ENCODE data around the gene STK32C.

Gene STK32C

DNA sequence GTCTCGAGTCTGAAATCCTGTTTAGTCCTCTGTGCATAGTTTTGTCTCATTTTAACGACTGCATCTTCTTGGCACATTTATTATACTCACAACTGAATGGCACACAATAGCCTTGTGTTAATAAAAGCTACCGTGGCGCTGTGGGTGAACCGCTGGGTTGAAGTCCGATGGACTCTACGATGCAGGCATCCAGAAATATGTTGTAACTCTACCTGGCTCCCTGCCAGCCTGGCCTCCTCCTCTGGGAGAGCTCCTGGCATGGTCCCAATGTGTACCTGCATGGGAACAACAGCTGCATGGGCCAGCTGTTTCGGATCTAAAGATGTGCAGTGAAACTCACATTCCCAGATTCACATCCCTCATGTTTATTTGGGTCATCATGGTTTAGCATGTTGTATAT, 124.7 kb downstream of the STK32C start:
- no peak for DNase-seq (ENCODE audit: low read depth)
- no peak overlapping the region for H3K4me3 ChIP-seq (ENCODE audit: low read depth, low read length)

DNA sequence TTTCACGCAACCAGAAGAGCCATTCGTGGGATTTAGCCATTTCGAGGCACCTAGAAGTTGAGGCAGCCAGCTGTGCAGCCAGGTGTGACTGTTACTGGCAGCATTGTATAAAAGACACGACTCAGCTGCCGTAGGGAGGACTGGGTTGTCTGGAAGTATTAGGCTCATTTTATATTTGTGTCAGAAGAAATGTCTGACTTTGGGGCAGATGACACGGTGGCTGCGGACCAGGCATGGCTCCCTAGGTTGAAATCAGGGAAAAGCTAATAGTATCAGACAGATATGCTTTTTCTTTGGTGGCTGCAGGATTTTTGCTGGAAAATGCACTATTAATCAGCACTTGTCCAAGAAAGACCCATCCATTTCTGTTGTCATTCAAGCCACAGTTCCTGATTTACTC, 125.2 kb downstream of the STK32C start:
- no peak for DNase-seq (ENCODE audit: low read depth)
- no peak overlapping the region for H3K4me3 ChIP-seq (ENCODE audit: low read depth, low read length)

DNA sequence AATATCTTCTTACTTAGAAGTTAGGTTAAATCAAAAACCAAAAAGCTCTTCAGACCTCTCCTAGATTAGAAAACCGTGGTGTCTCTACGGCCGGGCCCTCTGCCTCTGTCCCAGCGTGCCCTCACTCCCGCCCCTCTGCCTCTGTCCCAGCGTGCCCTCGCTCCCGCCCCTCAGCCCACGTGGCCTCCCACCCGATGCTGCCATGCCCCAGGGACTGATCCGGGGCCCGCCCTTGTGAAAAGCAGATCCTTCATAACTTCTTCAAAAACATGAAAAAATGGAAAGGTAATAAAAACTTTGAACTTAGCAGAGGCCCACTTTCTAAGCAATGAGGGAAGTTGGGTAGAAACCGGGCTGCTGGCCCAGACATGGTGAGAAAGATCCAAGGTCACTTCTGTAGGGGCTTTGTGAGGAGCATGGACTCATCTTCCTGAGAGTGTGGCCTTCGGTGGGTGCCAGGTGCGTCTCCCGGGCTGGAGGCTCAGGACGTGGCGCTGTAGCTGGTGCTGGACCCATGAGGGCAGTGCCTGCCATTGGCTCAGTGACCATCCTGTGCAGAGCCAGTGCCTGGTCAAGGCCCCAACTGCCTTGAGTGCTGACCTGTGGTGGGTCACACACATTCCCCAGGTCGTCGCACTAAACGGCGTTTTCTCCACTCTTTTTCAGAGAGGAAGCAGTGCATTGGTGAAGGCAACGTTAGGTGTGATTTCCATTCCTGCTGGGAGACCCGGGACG, 125.9 kb downstream of the STK32C start:
- H3K4me3 ChIP-seq (ENCODE audit: low read depth, low read length), result no peak overlapping the region
- DNase-seq (ENCODE audit: low read depth), result no peak

DNA sequence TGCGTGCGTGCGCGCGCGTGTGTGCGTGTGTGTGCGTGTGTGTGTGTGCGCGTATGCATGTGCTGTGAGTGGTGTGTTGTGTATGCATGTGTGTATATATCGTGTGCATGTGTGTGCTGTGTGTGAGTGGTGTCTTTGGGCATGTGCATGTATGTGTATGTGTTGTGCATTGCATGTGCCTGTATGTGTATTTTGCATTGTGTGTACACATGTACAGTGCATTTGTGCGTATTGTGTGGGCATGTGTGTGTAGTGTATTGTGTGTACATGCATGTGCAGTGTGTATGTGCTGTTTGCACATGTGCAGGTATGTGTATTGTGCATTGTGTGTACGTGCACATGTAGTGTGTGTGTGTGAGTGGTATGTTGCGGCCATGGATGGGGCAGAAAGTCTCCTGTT, 127.0 kb downstream of the STK32C start:
- DNase-seq (ENCODE audit: low read depth), result no peak
- H3K4me3 ChIP-seq (ENCODE audit: low read depth, low read length), result no peak overlapping the region

DNA sequence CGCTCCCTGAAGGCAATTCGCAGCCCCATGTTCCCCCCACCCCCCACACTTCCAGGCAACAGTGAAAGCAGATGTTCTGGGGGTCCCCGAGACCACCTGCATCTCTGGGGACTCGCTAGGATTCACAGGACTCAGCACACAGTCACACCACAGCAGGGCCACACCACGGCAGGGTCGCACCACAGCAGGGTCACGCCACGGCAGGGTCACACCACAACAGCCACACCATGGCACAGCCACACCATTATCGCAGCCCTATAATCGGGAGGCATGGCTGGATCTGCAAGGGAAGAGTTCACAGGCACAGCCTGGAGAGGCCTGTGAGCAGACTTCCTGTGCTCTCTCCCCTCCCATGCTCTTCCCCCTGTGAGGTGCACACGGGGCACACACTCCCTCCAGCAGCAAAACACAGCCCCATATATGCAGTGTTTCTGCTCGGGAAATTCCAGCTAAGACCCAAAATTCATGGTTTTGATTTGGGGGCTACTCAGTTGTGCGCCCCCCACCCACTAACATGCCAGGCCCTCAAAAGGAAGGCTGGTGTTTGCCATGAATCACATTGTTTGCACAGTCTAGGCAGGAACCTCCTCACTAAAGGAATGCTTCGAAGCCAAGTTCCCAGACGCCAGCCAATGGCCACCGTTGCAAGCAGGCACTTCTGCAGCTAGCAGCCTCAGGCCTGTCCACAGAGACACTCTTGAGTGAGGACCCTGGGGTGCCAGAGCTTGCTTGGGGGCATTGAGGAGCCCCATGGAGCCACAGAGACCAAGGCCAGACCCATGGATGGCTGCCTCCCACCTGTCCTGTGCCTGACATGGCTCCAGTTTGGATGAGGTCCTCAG, 128.0 kb downstream of the STK32C start:
- no peak overlapping the region for H3K4me3 ChIP-seq (ENCODE audit: low read depth, low read length)
- DNase-seq (ENCODE audit: low read depth), result no peak

DNA sequence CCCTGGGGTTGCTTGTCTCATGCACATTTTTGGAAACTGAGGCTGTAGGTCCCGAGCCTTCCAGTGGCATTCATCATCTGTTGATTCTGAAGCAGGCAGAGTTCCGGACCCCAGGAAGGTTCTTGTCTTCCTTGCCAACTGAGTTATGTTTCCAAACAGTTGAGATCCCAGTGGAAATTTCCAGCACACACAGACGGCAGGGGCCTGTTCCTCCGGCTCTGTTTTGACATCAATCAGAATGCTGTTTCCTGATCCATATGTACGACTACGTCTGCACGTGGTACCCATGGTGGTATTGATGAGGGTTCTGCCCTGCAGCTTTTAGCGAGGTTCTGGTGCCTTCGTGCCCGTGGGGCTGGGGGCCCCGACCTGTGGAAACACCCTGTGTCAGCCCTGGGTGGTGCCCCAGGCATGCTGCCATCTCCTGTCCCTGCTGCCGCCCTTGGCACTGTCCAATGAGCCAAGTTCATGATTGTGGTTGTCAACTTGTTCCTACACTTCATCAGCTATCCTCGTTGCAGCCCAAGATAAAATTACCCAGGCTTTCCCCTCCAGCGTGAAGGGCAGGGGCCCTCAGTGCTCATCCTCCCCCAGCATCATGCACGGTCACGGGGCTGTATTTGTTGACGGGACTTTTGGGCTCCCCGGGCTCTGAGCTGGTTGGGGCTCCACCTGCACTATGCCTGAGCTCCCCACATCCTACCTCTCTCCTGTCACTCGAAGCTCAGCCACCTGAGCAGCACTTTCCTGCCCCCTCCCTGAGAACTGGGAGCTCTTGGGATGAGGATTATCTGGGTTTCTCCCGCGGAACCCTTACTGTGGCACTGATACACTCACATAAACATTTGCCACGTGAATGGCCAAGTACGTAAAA, 128.8 kb downstream of the STK32C start:
- DNase-seq (ENCODE audit: low read depth), result no peak

DNA sequence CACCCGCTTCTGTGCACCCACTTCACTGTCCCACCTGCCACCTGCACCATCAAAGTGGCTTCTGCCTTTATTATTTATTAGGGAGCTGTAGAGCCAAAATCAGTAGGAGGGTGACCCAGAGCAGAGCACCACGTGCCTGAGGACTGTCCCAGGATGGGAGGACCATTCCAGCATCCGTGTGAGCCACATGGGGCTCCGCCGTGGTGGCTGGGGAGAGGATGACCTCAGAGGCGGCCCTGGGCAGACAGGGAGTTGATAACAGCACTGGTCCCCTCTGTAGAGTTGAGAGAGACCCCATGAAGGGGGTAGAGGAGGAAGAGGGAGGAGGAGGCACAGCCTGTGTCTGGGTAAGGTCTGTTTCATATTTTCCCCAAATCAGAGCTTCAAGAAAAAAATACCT, 129.7 kb downstream of the STK32C start:
- no peak for DNase-seq (ENCODE audit: low read depth)
- H3K4me3 ChIP-seq (ENCODE audit: low read depth, low read length), result no peak overlapping the region

More for the DNA sequence above, 128.8 kb downstream of the STK32C start:
- H3K4me3 ChIP-seq (ENCODE audit: low read depth, low read length), result no peak overlapping the region

DNA sequence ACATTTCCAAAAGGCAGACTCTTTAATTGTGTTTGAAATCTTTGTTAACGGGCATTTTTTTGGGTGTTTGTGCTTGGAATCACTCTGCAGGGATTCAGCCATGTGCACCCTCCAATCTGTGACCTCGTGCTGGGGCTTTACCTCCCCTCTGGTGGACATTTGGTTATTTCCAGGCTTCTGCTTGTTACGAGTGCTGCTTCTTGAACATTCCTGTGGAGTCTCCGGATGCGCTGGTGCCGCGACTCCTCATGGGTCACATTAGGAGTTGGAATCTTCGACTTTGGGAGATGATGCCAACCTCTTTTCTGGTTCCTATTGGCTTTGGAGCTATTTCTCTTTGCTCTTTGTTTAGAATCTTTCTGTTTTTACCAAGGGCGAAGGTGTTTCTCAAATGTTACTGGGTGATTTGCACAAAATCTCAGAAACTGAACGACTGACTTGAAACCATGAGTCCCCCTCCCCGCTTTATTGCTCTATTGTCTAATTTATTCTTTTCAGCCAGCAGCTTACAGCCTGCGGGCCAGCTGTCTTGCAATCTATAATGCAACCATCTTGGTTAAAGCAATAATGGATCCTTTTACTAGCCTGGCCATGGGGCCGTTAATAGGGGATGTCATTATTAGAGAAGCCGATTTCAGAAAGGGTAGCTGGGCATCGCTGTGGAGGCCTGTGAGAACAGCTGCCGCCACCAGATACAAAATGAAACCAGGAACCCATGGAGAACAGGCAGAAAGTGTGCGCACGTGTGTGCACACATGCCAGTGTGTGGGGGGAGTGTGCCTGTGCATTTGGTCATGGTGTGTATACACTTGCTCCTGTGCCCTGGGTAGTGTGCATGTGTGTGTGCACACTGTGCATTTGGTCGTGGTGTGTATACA, 130.9 kb downstream of the STK32C start:
- no peak overlapping the region for H3K4me3 ChIP-seq (ENCODE audit: low read depth, low read length)
- DNase-seq (ENCODE audit: low read depth), result no peak

DNA sequence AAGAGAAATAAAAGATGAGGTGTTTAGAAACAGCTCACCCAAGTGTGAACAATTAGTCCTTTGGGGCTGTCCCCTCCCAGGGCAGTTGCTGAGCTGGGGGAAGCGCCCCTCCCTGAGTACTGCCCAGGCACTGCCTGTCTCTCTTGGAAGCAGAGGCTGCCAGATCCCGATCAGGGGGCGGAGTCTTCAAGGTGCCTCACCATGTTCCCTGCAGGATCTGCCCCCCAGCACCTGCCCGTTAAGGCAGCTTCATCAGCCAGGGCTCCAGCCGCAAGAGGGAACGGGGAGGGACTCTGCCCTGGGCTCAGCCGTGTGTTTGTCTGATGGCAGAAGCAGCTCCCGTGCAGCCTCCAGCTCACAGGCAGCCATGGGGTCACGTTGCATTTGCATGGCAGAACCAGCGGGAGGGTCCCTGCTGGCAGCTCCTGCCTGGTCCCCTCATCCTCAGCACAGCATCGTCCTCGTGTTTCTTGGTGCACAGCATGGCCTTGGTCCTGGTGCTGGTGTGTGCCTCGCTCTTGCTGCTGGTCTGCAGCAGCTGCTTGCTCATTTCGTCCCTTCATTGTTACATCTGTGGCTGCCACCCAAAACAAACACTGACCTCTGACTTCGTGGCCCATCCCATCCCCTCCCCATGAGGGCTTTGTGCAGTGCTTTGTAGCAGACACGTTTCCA, 131.7 kb downstream of the STK32C start:
- H3K4me3 ChIP-seq (ENCODE audit: low read depth, low read length), result no peak overlapping the region
- DNase-seq (ENCODE audit: low read depth), result no peak

DNA sequence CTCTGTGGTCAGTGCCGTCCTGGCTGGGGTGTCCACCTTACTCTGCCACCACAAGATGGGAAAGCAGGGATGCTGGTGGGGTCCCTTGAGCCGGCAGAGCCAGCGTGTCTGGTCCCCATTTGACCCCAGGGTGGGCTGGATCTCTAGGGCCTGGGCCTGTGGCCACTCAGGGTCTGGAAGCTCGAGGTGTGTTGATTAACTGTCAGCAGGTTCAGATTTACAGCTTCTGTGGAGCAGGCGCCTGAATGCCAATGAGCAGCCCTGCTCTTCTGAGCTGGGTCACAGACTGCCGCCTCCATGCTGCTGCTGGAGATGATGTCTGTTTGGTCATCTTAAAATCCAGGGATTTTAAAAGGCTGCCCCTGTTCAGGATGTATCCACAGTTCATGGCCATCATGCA, 132.3 kb downstream of the STK32C start:
- DNase-seq (ENCODE audit: low read depth), result no peak
- H3K4me3 ChIP-seq (ENCODE audit: low read depth, low read length), result no peak overlapping the region

DNA sequence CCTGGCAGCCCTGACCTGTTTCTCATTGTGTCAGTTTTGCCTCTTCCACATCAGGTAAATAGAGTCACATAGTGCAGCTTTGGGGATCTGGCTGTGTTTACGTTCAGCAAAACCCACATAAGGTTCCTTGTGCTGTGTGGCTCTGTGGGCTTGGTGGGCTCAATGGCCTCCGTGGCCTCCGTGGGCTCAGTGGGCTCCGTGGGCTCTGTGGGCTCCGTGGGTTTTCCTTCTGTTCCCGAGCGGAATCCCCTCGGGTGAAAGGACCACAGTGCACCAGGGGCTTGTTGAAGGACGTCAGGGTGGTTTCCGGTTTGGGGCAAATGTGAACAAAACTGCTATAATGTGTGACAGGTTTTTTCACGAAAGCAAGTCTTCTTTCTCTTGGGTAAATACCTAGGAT, 133.5 kb downstream of the STK32C start:
- H3K4me3 ChIP-seq (ENCODE audit: low read depth, low read length), result no peak overlapping the region
- DNase-seq (ENCODE audit: low read depth), result no peak

DNA sequence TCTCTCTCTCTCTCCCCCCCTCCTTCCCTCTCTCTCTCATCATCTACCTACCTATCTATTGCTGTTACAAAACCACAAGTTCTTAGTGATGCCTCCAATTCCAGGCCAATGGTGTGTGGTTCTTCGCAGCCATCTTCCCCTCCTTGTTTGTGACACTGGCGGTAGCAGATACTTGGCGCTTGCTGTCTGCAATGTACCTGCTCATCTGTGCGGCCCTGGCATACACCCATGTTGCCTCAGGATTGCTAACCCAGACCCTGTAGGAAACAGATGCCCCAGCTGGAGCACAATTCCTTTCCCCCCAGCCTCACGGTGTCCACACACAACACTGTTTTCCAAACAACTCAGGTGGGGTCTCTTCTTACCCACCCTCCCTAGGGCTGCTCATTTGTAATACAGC, 134.6 kb downstream of the STK32C start:
- H3K4me3 ChIP-seq (ENCODE audit: low read depth, low read length), result no peak overlapping the region
- DNase-seq (ENCODE audit: low read depth), result no peak

DNA sequence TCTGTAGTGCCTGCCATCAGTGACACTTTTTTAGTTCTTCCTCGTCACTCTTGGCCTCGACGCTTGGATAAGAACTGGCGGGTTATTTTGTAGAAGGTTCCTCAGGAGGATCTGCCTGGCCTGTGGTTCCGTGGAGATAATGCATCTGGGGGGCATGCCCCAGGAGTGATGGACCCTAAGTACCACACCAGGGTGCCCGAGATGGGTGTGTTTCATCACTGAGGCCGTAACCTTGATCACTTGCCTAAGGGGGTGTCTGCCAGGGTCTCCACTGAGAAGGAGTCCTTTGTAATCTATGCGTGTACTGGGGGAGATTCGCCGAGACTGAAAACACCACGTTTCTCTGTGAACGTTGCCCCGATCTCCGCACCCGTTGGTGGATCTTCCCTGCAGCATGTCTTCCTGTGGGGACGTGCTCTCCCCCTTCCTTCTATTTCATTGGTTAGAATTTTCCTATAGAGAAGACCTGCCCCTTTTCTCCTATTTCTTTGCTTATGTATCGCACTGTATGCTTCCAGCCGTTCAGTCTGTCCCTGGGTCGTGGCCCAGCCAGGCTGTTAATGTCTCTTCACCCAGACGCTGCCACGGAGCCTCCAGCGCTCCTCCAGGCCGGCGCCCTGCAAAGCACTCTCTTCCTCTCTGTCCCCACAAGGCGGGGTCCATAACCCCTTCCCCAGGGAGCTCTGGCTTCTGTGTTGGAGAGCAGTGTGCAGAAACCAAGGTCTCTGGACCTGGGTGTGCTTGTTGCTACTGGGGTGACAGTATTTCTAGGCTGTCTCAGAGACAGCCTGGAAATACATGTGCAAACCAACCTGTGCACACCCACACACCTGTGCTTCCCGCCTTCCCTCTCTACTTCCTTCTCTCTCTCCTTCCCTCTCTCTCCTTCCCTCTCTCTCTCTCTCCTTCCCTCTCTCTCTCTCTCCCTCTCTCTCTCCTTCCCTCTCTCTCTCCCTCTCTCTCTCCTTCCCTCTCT, 135.4 kb downstream of the STK32C start:
- no peak for DNase-seq (ENCODE audit: low read depth)

DNA sequence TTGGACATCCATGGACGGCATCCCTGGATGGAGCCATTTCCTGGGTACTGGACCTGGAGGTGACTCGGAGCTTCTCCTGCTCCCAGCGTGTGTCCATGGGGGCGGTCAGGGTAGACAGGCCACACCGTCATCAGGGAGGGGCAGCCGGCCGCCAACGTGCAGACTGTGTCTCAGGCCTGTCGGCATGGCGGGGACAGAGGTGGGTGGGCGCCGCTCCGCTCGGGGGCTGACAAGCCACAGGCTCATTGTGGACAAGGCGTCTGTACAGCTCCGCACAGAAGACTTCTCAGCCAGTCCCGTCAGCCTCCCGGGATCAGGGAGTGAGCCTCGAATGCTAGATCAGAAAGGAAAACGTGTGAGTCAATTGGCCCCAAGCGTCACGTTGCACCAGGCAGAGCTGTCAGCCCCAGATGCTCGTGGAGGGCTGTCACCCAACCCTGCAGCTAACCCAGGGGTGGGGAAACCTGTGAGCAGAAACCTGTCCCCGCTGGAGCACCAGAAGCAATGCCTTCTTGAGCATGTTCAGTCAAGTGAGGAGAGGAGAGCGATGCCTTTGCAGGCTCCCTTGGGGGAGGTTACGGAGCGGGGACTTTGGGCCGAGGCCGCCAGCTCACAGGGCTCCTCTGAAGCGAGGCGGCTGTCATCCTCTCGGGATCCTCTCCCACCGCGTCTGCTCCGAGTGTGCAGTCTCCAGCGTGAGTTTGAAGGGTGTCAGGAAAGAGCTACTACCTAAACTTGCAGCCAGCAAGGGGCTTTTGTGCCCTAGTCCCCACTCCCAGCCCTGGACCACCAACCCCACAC, 137.0 kb downstream of the STK32C start:
- no peak overlapping the region for H3K4me3 ChIP-seq (ENCODE audit: low read depth, low read length)
- no peak for DNase-seq (ENCODE audit: low read depth)

More for the DNA sequence above, 135.4 kb downstream of the STK32C start:
- no peak overlapping the region for H3K4me3 ChIP-seq (ENCODE audit: low read depth, low read length)

DNA sequence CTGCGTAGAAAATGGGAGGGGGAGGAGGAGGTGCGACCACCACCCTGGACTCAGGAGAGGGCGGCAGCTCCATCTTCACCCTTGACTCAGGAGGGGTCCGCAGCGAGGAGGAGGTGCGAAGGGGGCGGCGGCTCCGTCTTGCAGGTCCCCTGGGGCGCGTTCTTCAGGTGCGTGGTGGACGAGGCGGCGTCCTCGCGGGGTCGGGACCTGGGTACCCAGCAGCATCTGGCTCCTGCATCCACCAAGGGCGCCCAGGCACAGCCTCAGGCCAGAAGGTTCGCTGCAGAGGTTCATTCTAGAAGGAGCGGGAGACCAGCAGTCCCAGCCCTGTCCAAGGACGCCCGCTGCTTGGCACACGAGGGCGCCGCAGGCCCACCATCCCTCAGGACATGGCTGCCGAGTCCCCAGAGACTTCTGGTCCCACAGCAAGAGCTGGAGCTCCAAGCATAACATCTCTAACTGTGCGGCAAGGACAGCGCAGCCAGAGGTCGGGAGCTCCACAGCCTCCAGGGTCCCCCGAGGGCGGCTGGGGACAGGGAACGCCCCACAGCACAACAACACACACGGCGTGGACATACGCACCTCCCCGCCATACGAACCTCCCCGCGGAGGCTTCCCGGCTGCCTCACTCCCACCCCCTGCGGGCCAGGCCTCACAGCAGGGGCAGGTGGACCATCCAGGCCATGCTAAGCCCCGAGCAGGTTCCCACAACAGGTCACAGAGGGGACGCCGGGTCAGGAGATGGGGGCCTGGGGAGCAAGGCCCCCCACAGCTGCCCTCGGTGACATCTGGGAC, 137.8 kb downstream of the STK32C start:
- no peak for DNase-seq (ENCODE audit: low read depth)
- no peak overlapping the region for H3K4me3 ChIP-seq (ENCODE audit: low read depth, low read length)
